LNCaP clone FGC (cell line): ENCODE measurements around the gene CA11.

Experiments
- DNase-seq: peaks from one replicate; pipeline ENCODE4 v3.0.0-alpha.2; 2011; ENCODE audit warnings: low read depth
- H3K4me3 ChIP-seq: 2 replicates; pipeline ENCODE4 v1.5.1; 2011; ENCODE audit warnings: mild to moderate bottlenecking, low read depth, low read length, control low read depth
- TF ChIP-seq, protein P1 (sequence below): IDR thresholded peaks from 2 replicates; pipeline ENCODE4 v1.5.1; 2012; ENCODE audit warnings: mild to moderate bottlenecking; ENCODE audit not compliant: control insufficient read depth, insufficient read depth; ENCODE audit errors: extremely low read depth

The CA11 gene

DNA sequence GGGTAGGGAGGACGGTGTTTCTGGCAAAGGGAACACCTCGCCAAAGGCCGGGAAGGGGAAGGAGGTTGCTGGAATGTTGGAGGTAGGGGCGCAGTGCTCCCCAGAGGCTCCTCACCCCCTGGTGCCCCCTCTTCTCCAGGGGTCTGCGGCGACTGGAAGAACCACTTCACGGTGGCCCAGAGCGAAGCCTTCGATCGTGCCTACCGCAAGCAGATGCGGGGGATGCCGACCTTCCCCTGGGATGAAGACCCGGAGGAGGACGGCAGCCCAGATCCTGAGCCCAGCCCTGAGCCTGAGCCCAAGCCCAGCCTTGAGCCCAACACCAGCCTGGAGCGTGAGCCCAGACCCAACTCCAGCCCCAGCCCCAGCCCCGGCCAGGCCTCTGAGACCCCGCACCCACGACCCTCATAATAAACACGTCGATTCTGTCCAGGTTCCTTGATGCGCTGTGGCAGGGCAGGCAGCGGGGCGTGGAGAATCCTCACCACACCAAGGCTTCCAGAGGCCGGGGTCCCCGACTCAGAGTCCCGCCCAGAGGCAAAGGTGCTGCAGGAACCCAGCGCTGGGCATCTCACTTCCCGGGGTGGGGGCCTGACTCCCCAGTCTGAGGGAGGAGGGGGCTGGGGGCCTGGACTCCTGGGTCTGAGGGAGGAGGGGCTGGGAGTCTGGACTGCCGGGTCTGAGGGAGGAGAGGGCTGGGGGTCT is 46.8 kb downstream of the CA11 start:
- H3K4me3 ChIP-seq: no peak overlapping the region
- TF ChIP-seq, protein P1, sequence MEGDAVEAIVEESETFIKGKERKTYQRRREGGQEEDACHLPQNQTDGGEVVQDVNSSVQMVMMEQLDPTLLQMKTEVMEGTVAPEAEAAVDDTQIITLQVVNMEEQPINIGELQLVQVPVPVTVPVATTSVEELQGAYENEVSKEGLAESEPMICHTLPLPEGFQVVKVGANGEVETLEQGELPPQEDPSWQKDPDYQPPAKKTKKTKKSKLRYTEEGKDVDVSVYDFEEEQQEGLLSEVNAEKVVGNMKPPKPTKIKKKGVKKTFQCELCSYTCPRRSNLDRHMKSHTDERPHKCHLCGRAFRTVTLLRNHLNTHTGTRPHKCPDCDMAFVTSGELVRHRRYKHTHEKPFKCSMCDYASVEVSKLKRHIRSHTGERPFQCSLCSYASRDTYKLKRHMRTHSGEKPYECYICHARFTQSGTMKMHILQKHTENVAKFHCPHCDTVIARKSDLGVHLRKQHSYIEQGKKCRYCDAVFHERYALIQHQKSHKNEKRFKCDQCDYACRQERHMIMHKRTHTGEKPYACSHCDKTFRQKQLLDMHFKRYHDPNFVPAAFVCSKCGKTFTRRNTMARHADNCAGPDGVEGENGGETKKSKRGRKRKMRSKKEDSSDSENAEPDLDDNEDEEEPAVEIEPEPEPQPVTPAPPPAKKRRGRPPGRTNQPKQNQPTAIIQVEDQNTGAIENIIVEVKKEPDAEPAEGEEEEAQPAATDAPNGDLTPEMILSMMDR: no peak

DNA sequence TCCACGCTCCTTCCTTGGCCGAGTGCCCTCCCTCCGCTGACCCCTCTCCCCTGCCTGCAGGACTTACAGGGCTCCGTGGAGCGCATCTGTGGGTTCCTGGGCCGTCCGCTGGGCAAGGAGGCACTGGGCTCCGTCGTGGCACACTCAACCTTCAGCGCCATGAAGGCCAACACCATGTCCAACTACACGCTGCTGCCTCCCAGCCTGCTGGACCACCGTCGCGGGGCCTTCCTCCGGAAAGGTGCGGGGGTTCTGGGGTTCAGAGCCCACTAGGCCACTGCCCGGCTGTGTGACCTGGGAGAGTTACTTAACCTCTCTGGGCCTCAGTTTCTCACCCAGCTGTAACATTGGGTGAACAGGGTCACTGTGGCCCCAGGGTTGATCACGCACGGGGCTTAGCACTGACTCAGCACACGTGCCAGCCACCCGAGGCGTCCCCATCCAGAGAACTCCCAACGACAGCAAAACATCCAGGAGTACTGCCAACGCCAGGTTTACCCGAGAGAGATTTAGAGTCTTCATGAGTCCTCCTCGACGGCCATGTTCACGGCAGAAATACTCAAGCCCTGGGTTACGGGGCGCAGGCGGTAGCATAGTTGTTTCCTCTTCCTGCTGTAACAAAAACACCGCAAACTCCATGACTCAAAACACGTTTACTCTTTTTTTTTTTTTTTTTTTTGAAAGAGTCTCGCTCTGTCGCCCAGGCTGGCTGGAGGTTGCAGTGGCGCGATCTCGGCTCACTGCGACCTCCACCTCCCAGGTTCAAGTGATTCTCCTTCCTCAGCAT is 49.1 kb downstream of the CA11 start:
- H3K4me3 ChIP-seq: no peak overlapping the region
- DNase-seq: no peak
- TF ChIP-seq, protein P1: no peak

More for the DNA sequence above, 46.8 kb downstream of the CA11 start:
- DNase-seq: no peak

DNA sequence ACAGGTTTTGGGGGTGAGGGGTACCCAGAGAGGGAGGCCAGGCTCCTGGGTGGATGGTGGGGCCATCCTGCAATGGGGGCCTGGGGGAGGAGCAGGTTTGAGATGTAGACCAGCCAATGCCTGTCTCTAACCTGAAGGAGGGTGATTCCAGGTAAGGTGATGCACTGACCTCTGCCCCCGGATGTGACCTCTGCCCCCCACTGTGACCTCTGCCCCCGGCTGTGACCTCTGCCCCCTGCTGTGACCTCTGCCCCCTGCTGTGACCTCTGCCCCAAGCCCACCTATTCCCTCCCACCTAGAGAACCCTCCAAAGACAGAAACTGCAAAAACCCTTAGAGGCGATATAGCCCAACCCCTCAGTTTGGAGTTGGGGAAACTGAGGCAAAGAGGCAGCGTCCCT is 49.8 kb downstream of the CA11 start:
- no peak for DNase-seq
- TF ChIP-seq, protein P1: no peak
- H3K4me3 ChIP-seq: no peak overlapping the region

DNA sequence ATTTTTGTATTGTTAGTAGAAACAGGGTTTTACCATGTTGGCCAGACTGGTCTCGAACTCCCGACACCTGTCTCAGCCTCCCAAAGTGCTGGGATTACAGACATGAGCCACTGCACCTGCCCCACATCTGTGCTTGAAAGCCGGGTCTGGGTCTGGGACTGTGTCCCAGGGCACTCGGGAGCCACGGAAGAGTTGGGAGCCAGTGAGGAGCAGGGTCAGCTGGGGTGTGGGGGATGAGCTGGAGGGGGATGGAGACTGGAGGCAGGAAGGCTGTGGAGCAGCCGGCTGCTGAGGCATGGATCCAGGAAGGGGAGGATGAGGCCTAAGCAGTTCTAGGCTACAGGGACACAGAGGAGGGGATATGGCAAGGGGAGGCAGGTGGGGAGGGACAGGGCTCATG is 50.2 kb downstream of the CA11 start:
- TF ChIP-seq, protein P1: no peak
- H3K4me3 ChIP-seq: no peak overlapping the region
- no peak for DNase-seq

DNA sequence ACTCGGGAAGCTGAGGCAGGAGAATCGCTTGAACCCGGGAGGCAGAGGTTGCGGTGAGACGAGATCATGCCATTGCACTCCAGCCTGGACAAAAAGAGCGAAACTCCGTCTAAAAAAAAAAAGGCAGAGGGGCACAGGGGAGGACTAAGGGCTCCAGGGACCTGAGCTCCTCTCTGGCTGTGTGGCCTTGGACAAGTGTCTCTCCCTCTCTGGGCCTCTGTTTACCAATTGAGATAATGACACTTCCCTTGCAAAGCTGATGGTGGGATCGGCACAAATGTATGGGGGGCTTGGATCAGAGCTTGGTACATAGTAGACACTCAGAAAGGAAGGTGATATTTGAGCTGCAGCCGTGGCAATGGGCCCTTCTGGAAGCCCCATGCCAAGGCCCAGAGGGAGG is 50.8 kb downstream of the CA11 start:
- TF ChIP-seq, protein P1: no peak
- DNase-seq: no peak
- H3K4me3 ChIP-seq: no peak overlapping the region

DNA sequence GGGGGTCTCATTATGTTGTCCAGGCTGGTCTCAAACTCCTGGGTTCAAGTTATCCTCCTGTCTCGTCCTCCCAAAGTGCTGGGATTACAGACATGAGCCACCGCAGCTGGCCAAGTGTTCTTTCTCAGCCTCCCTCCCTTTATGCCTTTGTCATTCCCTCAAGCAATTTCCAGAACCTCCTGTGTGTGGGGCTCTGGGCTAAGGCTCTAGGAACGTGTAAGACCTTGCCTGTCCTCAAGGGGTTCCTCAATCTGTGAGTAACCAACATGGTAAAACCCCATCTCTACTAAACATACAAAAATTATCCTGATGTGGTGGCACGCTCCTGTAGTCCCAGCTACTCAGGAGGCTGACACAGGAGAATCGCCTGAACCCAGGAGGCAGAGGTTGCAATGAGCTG is 55.0 kb downstream of the CA11 start:
- TF ChIP-seq, protein P1: no peak
- H3K4me3 ChIP-seq: no peak overlapping the region
- no peak for DNase-seq
